ENCODE measurements around the gene NPAS3.

NPAS3 gene

GRCh38 chr14:33402604-33403003 lies 463.9 kb downstream of the NPAS3 start:
- Mint-ChIP-seq H3K27me3 (ENCODE audit: low read depth) (peaks cover 6% of the 10 kb centered on the region), H3K4me3 (no peak overlapping the region), H3K27ac (no peak overlapping the region), H3K9me3 (peaks cover 9% of the 10 kb centered on the region), H3K4me1 (peaks cover 6% of the 10 kb centered on the region), H3K36me3 (ENCODE audit: low read depth) (peaks cover 19% of the 10 kb centered on the region)
- TF ChIP-seq CTCF (IDR thresholded peaks at IDR 0.05; ENCODE audit: unreplicated experiment in 3 of 3): no peak

- H3K4me1 Mint-ChIP-seq: peaks cover 6% of the 10 kb centered on the region
- no peak for TF ChIP-seq CTCF (IDR thresholded peaks at IDR 0.05; ENCODE audit: unreplicated experiment in 3 of 3)
Observed at GRCh38 chr14:33404054-33404453, 465.4 kb downstream of the NPAS3 start.

GRCh38 chr14:33404964-33405574 lies 466.4 kb downstream of the NPAS3 start:
- peaks cover 19% of the 10 kb centered on the region for H3K36me3 Mint-ChIP-seq (ENCODE audit: low read depth)
- H3K4me1 Mint-ChIP-seq: peaks cover 6% of the 10 kb centered on the region
- TF ChIP-seq CTCF (IDR thresholded peaks at IDR 0.05; ENCODE audit: unreplicated experiment in 3 of 3): no peak
- no peak overlapping the region for H3K4me3 Mint-ChIP-seq
- no peaks in the 10 kb centered on the region for H3K27me3 Mint-ChIP-seq (ENCODE audit: low read depth)
- no peak overlapping the region for H3K27ac Mint-ChIP-seq
- H3K9me3 Mint-ChIP-seq: peaks cover 10% of the 10 kb centered on the region

More at GRCh38 chr14:33404054-33404453, 465.4 kb downstream of the NPAS3 start:
- Mint-ChIP-seq H3K4me3 (no peak overlapping the region), H3K27ac (no peak overlapping the region), H3K9me3 (peaks cover 10% of the 10 kb centered on the region), H3K36me3 (ENCODE audit: low read depth) (peaks cover 19% of the 10 kb centered on the region), H3K27me3 (ENCODE audit: low read depth) (peaks cover 5% of the 10 kb centered on the region)

GRCh38 chr14:33406766-33407165 lies 468.1 kb downstream of the NPAS3 start:
- H3K36me3 Mint-ChIP-seq (ENCODE audit: low read depth): peaks cover 19% of the 10 kb centered on the region
- peaks cover 10% of the 10 kb centered on the region for H3K9me3 Mint-ChIP-seq
- H3K27me3 Mint-ChIP-seq (ENCODE audit: low read depth): no peaks in the 10 kb centered on the region
- no peak for TF ChIP-seq CTCF (IDR thresholded peaks at IDR 0.05; ENCODE audit: unreplicated experiment in 3 of 3)
- H3K4me3 Mint-ChIP-seq: no peak overlapping the region
- H3K27ac Mint-ChIP-seq: no peak overlapping the region
- H3K4me1 Mint-ChIP-seq: no peaks in the 10 kb centered on the region

GRCh38 chr14:33408291-33408690 lies 469.6 kb downstream of the NPAS3 start:
- peaks cover 19% of the 10 kb centered on the region for H3K36me3 Mint-ChIP-seq (ENCODE audit: low read depth)
- no peak overlapping the region for H3K4me3 Mint-ChIP-seq
- H3K27me3 Mint-ChIP-seq (ENCODE audit: low read depth): no peaks in the 10 kb centered on the region
- TF ChIP-seq CTCF (IDR thresholded peaks at IDR 0.05; ENCODE audit: unreplicated experiment in 3 of 3): no peak
- no peaks in the 10 kb centered on the region for H3K4me1 Mint-ChIP-seq
- peaks cover 10% of the 10 kb centered on the region for H3K9me3 Mint-ChIP-seq
- H3K27ac Mint-ChIP-seq: no peak overlapping the region

GRCh38 chr14:33412450-33412849 lies 473.8 kb downstream of the NPAS3 start:
- Mint-ChIP-seq H3K4me3 (no peak overlapping the region), H3K27me3 (ENCODE audit: low read depth) (no peaks in the 10 kb centered on the region), H3K36me3 (ENCODE audit: low read depth) (no peaks in the 10 kb centered on the region), H3K9me3 (peaks cover 2% of the 10 kb centered on the region), H3K27ac (no peak overlapping the region), H3K4me1 (no peaks in the 10 kb centered on the region)
- TF ChIP-seq CTCF (IDR thresholded peaks at IDR 0.05; ENCODE audit: unreplicated experiment in 3 of 3): no peak

All from nephron (organoid).